ENCODE measurements around the gene ODAD3. TPM values are rescaled to one million over a fixed set of nuclear protein-coding genes. Genes with fewer than 3 reads are reported as not detected.
A peak's percentile ranks its signal among the peaks of the same experiment; 100 is the strongest.

Gene ODAD3
- total and polyA plus RNA-seq, 2 donors (not counting 1 experiment from before 2014, with no cell fraction given): 0.18 to 0.62 TPM

DNA sequence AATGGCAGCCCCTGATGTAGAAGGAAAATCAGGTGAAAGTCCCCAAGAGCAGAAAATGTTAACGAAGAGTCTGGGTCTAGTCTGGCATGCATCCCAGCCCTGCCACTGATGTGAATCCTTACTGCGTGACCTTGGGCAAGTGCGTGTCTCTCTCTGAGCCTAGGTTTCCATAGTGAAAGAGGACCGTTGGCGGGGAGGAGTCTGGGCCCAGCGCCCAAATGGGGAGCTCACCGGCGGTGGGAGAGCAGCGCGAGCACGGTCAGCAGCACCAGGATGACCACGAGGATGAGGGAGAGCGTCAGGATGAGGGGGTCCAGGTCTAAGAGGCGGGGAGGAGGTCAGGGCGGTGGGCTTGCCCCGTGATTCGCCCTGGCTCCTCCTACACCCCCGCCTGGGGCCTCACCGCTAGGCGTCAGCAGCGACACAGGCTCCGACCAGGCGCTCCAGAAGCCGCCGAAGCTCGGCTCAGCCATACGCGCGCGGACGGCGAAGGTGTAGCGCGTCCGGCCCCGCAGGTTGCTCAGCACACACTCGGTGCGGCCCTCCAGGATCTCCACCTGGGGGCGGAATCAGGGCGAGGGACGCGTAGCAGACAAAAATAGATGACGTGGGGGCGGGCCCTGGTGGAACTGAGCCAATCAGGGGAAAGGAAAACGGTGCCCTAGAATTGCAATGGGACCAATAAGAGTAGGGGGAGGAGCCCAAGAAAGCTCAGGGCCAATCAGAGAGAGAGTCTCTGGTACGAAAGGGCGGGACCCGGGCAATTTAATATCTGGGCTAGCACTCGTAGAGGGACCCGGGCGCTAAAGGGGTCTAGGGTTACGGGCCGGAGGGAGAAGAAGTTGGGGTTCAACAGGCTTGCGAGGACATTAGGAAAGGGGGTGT lies 54.0 kb downstream of the ODAD3 start:
- Mint-ChIP-seq H3K27me3 (no peaks in the 10 kb centered on the region), H3K4me1 (peaks cover 48% of the 10 kb centered on the region), H3K4me3 (peak overlapping the region; percentile 94), H3K27ac (peak overlapping the region; percentile 95), H3K9me3 (ENCODE audit: insufficient read depth) (no peaks in the 10 kb centered on the region)
- H2AFZ ChIP-seq (ENCODE audit: insufficient read depth, low read depth, low read length, poor library complexity, severe bottlenecking): peak overlapping the region; percentile 81
- peak overlapping the region; percentile 91 for H3K4me2 ChIP-seq (replicated peaks; ENCODE audit: low read depth, low read length, poor library complexity, severe bottlenecking)
- H3K4me3 ChIP-seq (ENCODE audit: control extremely low read depth in 1 of 5, extremely low read depth in 1 of 5, insufficient read depth in 1 of 5, low read depth in 2 of 5, low read length in 4 of 5): peak overlapping the region; percentile 51 to 65 (median 60)
- H3K79me2 ChIP-seq (ENCODE audit: control insufficient read depth, insufficient read depth, low read length): peaks cover 9% of the 10 kb centered on the region
- peak overlapping the region; percentile 68 for H3K9ac ChIP-seq (ENCODE audit: low read length)
- 1% methylated on average over 54 of the region's 54 CpGs for WGBS (ENCODE audit: insufficient coverage)
- H3K27me3 ChIP-seq (replicated peaks in 1 of 4; ENCODE audit: control extremely low read depth in 1 of 4, control insufficient read depth in 3 of 4, insufficient read depth in 4 of 4, low read length in 3 of 4): peaks cover 0 to 6% (median 2%) of the 10 kb centered on the region in 4 experiments
- ATAC-seq (ENCODE audit: low read depth) (peak; percentile 82), DNase-seq (peak; percentile 99)
- H3K36me3 ChIP-seq (replicated peaks in 1 of 2; ENCODE audit: control extremely low read depth in 1 of 2, control insufficient read depth in 1 of 2, extremely low read depth in 1 of 2, insufficient read depth in 2 of 2, low read length in 1 of 2): no peaks in the 10 kb centered on the region
- H3K9me3 ChIP-seq (ENCODE audit: control extremely low read depth in 1 of 3, control insufficient read depth in 2 of 3, insufficient read depth in 1 of 3, low read length in 2 of 3): peaks cover 0 to 11% (median 0%) of the 10 kb centered on the region in 3 donors
- POLR2A ChIA-PET: interaction anchor here (0.5 to 2.0 kb wide), 9 partner anchors 35 to 606 kb away, joined by 3 to 16 read pairs (median 5); partner anchors contain the start of genes CCDC159, ODAD3, PRKCSH and RGL3
- H4K20me1 ChIP-seq (ENCODE audit: control insufficient read depth, insufficient read depth, low read length, poor library complexity, severe bottlenecking): no peaks in the 10 kb centered on the region
- CTCF ChIA-PET: interaction anchor here (0.6 to 4.0 kb wide), 36 partner anchors 10 to 516 kb away, joined by 3 to 41 read pairs (median 4); partner anchors contain the start of genes CCDC159, ELAVL3, ELOF1 and ODAD3
- peak overlapping the region; percentile 87 to 93 for H3K27ac ChIP-seq (ENCODE audit: low read length in 2 of 2)
- peaks cover 46 to 57% of the 10 kb centered on the region in 2 donors for H3K4me1 ChIP-seq (ENCODE audit: control insufficient read depth in 2 of 2, insufficient read depth in 2 of 2, low read length in 2 of 2)
- TF ChIP-seq EZH2 (IDR thresholded peaks at IDR 0.05; ENCODE audit: borderline replicate concordance, insufficient read depth, low read depth, low read length, poor library complexity, severe bottlenecking): no peak
- TF ChIP-seq, protein P1, sequence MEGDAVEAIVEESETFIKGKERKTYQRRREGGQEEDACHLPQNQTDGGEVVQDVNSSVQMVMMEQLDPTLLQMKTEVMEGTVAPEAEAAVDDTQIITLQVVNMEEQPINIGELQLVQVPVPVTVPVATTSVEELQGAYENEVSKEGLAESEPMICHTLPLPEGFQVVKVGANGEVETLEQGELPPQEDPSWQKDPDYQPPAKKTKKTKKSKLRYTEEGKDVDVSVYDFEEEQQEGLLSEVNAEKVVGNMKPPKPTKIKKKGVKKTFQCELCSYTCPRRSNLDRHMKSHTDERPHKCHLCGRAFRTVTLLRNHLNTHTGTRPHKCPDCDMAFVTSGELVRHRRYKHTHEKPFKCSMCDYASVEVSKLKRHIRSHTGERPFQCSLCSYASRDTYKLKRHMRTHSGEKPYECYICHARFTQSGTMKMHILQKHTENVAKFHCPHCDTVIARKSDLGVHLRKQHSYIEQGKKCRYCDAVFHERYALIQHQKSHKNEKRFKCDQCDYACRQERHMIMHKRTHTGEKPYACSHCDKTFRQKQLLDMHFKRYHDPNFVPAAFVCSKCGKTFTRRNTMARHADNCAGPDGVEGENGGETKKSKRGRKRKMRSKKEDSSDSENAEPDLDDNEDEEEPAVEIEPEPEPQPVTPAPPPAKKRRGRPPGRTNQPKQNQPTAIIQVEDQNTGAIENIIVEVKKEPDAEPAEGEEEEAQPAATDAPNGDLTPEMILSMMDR (IDR thresholded peaks at IDR 0.05): peak; percentile 89
- intact Hi-C loops (cut with micrococcal nuclease): loop anchor here (1.0 to 2.0 kb wide), 6 partner anchors 41 to 357 kb away; partner anchors contain the start of genes ODAD3, PRKCSH and ZNF823
